ENCODE measurements around the gene CDC42.
"Not testable (repeated sequence)": the region's sequence is repeated elsewhere in the genome, so short reads cannot be mapped to it uniquely, and the experiment has no call there.

Gene CDC42

GRCh38 chr1:22080191-22080590 lies 27.7 kb downstream of the CDC42 start:
- no peak overlapping the region for H3K4me3 ChIP-seq (ENCODE audit: low read depth, low read length)
- POLR2A ChIA-PET: no interaction called here
- CTCF ChIA-PET: interaction anchor here (1.3 to 1.5 kb wide), 3 partner anchors 13 to 25 kb away, joined by 3 to 4 read pairs (median 3); no protein-coding TSS in a partner anchor
- no peak for TF ChIP-seq CTCF (IDR thresholded peaks at IDR 0.05; ENCODE audit: insufficient read depth, low read length, missing control alignments)
- no peak for DNase-seq (ENCODE audit: low read depth, low spot score)

GRCh38 chr1:22088331-22088730 lies 35.8 kb downstream of the CDC42 start:
- DNase-seq (ENCODE audit: low read depth, low spot score): no peak
- CTCF ChIA-PET: no interaction called here
- no peak for TF ChIP-seq CTCF (IDR thresholded peaks at IDR 0.05; ENCODE audit: insufficient read depth, low read length, missing control alignments)
- H3K4me3 ChIP-seq (ENCODE audit: low read depth, low read length): no peak overlapping the region
- POLR2A ChIA-PET: no interaction called here

GRCh38 chr1:22089134-22089571 lies 36.6 kb downstream of the CDC42 start:
- ChIA-PET POLR2A (interaction anchor here (1.0 kb wide), 1 partner anchor 8 kb away, joined by 3 read pairs; no protein-coding TSS in a partner anchor), CTCF (interaction anchor here (2.1 kb wide), 1 partner anchor 16 kb away, joined by 12 read pairs; no protein-coding TSS in a partner anchor)
- no peak overlapping the region for H3K4me3 ChIP-seq (ENCODE audit: low read depth, low read length)
- no peak for TF ChIP-seq CTCF (IDR thresholded peaks at IDR 0.05; ENCODE audit: insufficient read depth, low read length, missing control alignments)
- DNase-seq (ENCODE audit: low read depth, low spot score): no peak

- no peak overlapping the region for H3K4me3 ChIP-seq (ENCODE audit: low read depth, low read length)
- CTCF ChIA-PET: interaction anchor here (1.6 to 2.1 kb wide), 2 partner anchors 16 to 327 kb away, joined by 5 to 12 read pairs; no protein-coding TSS in a partner anchor
- TF ChIP-seq CTCF (IDR thresholded peaks at IDR 0.05; ENCODE audit: insufficient read depth, low read length, missing control alignments): no peak
- POLR2A ChIA-PET: interaction anchor here (1.0 kb wide), 1 partner anchor 8 kb away, joined by 3 read pairs; no protein-coding TSS in a partner anchor
- DNase-seq (ENCODE audit: low read depth, low spot score): no peak
Observed at GRCh38 chr1:22089787-22090186, 37.3 kb downstream of the CDC42 start.

GRCh38 chr1:22090867-22091266 lies 38.4 kb downstream of the CDC42 start:
- H3K4me3 ChIP-seq (ENCODE audit: low read depth, low read length): no peak overlapping the region
- TF ChIP-seq CTCF (IDR thresholded peaks at IDR 0.05; ENCODE audit: insufficient read depth, low read length, missing control alignments): no peak
- CTCF ChIA-PET: interaction anchor here (1.3 to 2.1 kb wide), 3 partner anchors 15 to 326 kb away, joined by 3 to 12 read pairs (median 5); no protein-coding TSS in a partner anchor
- no peak for DNase-seq (ENCODE audit: low read depth, low spot score)
- POLR2A ChIA-PET: no interaction called here

GRCh38 chr1:22092026-22092768 lies 39.7 kb downstream of the CDC42 start:
- CTCF ChIA-PET: interaction anchor here (0.8 to 4.1 kb wide), 8 partner anchors 9 to 325 kb away, joined by 3 to 22 read pairs (median 3); no protein-coding TSS in a partner anchor
- H3K4me3 ChIP-seq (ENCODE audit: low read depth, low read length); DNase-seq (ENCODE audit: low read depth, low spot score); POLR2A ChIA-PET: not testable (repeated sequence)

Measured in AG04449 (cell line).